Gastroesophageal sphincter (tissue), 4 donors: ENCODE measurements around the gene CCDC120. TPM values are rescaled to one million over a fixed set of nuclear protein-coding genes. Genes with fewer than 3 reads are reported as not detected.

Experiments used
- ATAC-seq: fragments of 150-250 bp; one replicate; pipeline ENCODE4 v1.9.1; 2016; ENCODE audit warnings: mild to moderate bottlenecking, moderate library complexity
- H3K27ac ChIP-seq, 4 donors: fragments of 200-600 bp; sonication (generic) in 3 of 4; 1 replicate in 3 of 4; 2 replicates in 1 of 4; pipeline ENCODE4 v1.5.1; 2016 to 2019
- H3K27me3 ChIP-seq: fragments of 200-600 bp; sonication (generic); one replicate; pipeline ENCODE4 v1.5.1; 2019
- H3K36me3 ChIP-seq, 2 donors: fragments of 200-600 bp; sonication (generic); one replicate each; pipeline ENCODE4 v1.5.1; 2019; ENCODE audit warnings: control low read depth in 1 of 2
- H3K4me1 ChIP-seq, 3 donors: fragments of 200-600 bp; sonication (generic); 1 replicate in 2 of 3; 2 replicates in 1 of 3; pipeline ENCODE4 v1.5.1; 2016 to 2019; ENCODE audit warnings: control low read depth in 2 of 3
- H3K4me3 ChIP-seq, 2 donors: fragments of 200-600 bp; sonication (generic); one replicate each; pipeline ENCODE4 v1.5.1; 2019; ENCODE audit warnings: mild to moderate bottlenecking in 1 of 2, moderate library complexity in 1 of 2
- H3K9me3 ChIP-seq, 3 donors: fragments of 200-600 bp; sonication (generic); one replicate each; pipeline ENCODE4 v1.5.1; 2017 to 2019; ENCODE audit warnings: control low read depth in 2 of 3
- CTCF ChIP-seq, 4 experiments: fragments of 200-600 bp in 2 of 4; fragments of 450-650 bp in 2 of 4; sonication (generic) in 1 of 4; IDR thresholded peaks; one replicate each; pipeline ENCODE4 v1.5.1; 2017 to 2019; ENCODE audit warnings: antibody characterized with exemption in 4 of 4, mild to moderate bottlenecking in 2 of 4, moderate library complexity in 2 of 4
- EP300 ChIP-seq: sonication (generic); formaldehyde crosslinking; IDR thresholded peaks from one replicate; pipeline ENCODE4 v1.6.1; 2017; ENCODE audit warnings: antibody characterized with exemption, mild to moderate bottlenecking
- POLR2A ChIP-seq, 2 donors: fragments of 450-650 bp; IDR thresholded peaks; one replicate each; pipeline ENCODE4 v1.6.1; 2017; ENCODE audit warnings: antibody characterized with exemption in 2 of 2, mild to moderate bottlenecking in 2 of 2, moderate library complexity in 1 of 2
- POLR2AphosphoS5 ChIP-seq: sonication (generic); formaldehyde crosslinking; IDR thresholded peaks from one replicate; pipeline ENCODE4 v1.6.1; 2017; ENCODE audit warnings: antibody characterized with exemption
- WGBS, 2 donors: methylation state at CpG; one replicate each; pipeline ENCODE4 v1.1.5; 2018; ENCODE audit warnings: low coverage in 1 of 2; 5-methylcytosine and 5-hydroxymethylcytosine counted together
- total RNA-seq, 4 donors: library from RNA; depleted of rRNA; stranded (reverse); fragments of >200 nt; gene quantifications; one replicate each; pipeline ENCODE4 v1.1.0, GENCODE V29; 2016

The CCDC120 gene
- total RNA-seq, 4 donors from 2014 or later, result 1.1 to 4.7 (median 2.5) TPM

GRCh38 chrX:49106930-49107329, 48.1 kb downstream of the CCDC120 start:
- H3K27ac ChIP-seq, result no peak overlapping the region
- ATAC-seq, result peak; percentile 51
- 7 to 20% methylated on average over 2 to 3 of the region's 7 CpGs for WGBS, 2 donors
- H3K9me3 ChIP-seq, result no peaks in the 10 kb centered on the region
- H3K4me1 ChIP-seq, result no peaks in the 10 kb centered on the region
- TF ChIP-seq POLR2A (IDR thresholded peaks at IDR 0.05), result no peak
- no peak for TF ChIP-seq POLR2AphosphoS5
- TF ChIP-seq CTCF (IDR thresholded peaks at IDR 0.05), result peak in 3 of 4 experiments; percentile 36 to 50 (median 37)
- no peak for TF ChIP-seq EP300
- H3K36me3 ChIP-seq, result peaks cover 0 to 17% of the 10 kb centered on the region in 2 donors
- H3K27me3 ChIP-seq, result no peaks in the 10 kb centered on the region
- no peak overlapping the region for H3K4me3 ChIP-seq

GRCh38 chrX:49108641-49109040, 49.8 kb downstream of the CCDC120 start:
- H3K27me3 ChIP-seq, result no peaks in the 10 kb centered on the region
- 88% methylated on average over 1 of the region's 2 CpGs; no CpG with 5 or more reads in 1 of the 2 donors for WGBS, 2 donors
- H3K4me1 ChIP-seq, result no peaks in the 10 kb centered on the region
- no peak for TF ChIP-seq CTCF (IDR thresholded peaks at IDR 0.05)
- TF ChIP-seq EP300, result no peak
- TF ChIP-seq POLR2A (IDR thresholded peaks at IDR 0.05), result no peak
- TF ChIP-seq POLR2AphosphoS5, result no peak
- no peak overlapping the region for H3K27ac ChIP-seq
- H3K9me3 ChIP-seq, result no peaks in the 10 kb centered on the region
- no peak for ATAC-seq
- no peak overlapping the region for H3K4me3 ChIP-seq
- peaks cover 0 to 34% of the 10 kb centered on the region in 2 donors for H3K36me3 ChIP-seq

- H3K4me1 ChIP-seq, result no peaks in the 10 kb centered on the region
- H3K27me3 ChIP-seq, result no peaks in the 10 kb centered on the region
- no peak overlapping the region for H3K4me3 ChIP-seq
- no peak overlapping the region for H3K27ac ChIP-seq
- WGBS, 2 donors, result 91% methylated on average over 3 of the region's 3 CpGs; no CpG with 5 or more reads in 1 of the 2 donors
- no peaks in the 10 kb centered on the region for H3K9me3 ChIP-seq
- peaks cover 0 to 52% of the 10 kb centered on the region in 2 donors for H3K36me3 ChIP-seq
- ATAC-seq, result no peak
- TF ChIP-seq EP300, result no peak
- no peak for TF ChIP-seq POLR2AphosphoS5
- TF ChIP-seq POLR2A (IDR thresholded peaks at IDR 0.05), result no peak
- TF ChIP-seq CTCF (IDR thresholded peaks at IDR 0.05), result no peak
Observed at GRCh38 chrX:49110417-49110816, 51.6 kb downstream of the CCDC120 start.

GRCh38 chrX:49111791-49112190, 53.0 kb downstream of the CCDC120 start:
- Histone ChIP-seq H3K36me3 (peaks cover 0 to 65% of the 10 kb centered on the region in 2 donors), H3K4me3 (no peak overlapping the region), H3K9me3 (no peaks in the 10 kb centered on the region), H3K27ac (no peak overlapping the region), H3K4me1 (no peaks in the 10 kb centered on the region), H3K27me3 (no peaks in the 10 kb centered on the region)
- TF ChIP-seq CTCF (IDR thresholded peaks at IDR 0.05), result no peak
- TF ChIP-seq POLR2AphosphoS5, result no peak
- TF ChIP-seq EP300, result no peak
- no peak for TF ChIP-seq POLR2A (IDR thresholded peaks at IDR 0.05)
- no CpG with 5 or more reads among the region's 3 CpGs for WGBS, 2 donors
- no peak for ATAC-seq

- no peak for ATAC-seq
- no peaks in the 10 kb centered on the region for H3K27me3 ChIP-seq
- no peak overlapping the region for H3K27ac ChIP-seq
- no peak overlapping the region for H3K4me3 ChIP-seq
- no peak for TF ChIP-seq EP300
- no peak for TF ChIP-seq CTCF (IDR thresholded peaks at IDR 0.05)
- TF ChIP-seq POLR2AphosphoS5, result no peak
- TF ChIP-seq POLR2A (IDR thresholded peaks at IDR 0.05), result no peak
- WGBS, 2 donors, result 62% methylated on average over 2 of the region's 8 CpGs; no CpG with 5 or more reads in 1 of the 2 donors
- H3K4me1 ChIP-seq, result no peaks in the 10 kb centered on the region
- no peaks in the 10 kb centered on the region for H3K9me3 ChIP-seq
- peaks cover 0 to 90% of the 10 kb centered on the region in 2 donors for H3K36me3 ChIP-seq
Observed at GRCh38 chrX:49116076-49116475, 57.3 kb downstream of the CCDC120 start.
